ENCODE measurements around the gene PAM16. TPM values are rescaled to one million over a fixed set of nuclear protein-coding genes. Genes with fewer than 3 reads are reported as not detected.
"Not testable (repeated sequence)": the region's sequence is repeated elsewhere in the genome, so short reads cannot be mapped to it uniquely, and the experiment has no call there.

Gene PAM16
- polyA plus RNA-seq, 1 donor: 20.4 TPM

DNA sequence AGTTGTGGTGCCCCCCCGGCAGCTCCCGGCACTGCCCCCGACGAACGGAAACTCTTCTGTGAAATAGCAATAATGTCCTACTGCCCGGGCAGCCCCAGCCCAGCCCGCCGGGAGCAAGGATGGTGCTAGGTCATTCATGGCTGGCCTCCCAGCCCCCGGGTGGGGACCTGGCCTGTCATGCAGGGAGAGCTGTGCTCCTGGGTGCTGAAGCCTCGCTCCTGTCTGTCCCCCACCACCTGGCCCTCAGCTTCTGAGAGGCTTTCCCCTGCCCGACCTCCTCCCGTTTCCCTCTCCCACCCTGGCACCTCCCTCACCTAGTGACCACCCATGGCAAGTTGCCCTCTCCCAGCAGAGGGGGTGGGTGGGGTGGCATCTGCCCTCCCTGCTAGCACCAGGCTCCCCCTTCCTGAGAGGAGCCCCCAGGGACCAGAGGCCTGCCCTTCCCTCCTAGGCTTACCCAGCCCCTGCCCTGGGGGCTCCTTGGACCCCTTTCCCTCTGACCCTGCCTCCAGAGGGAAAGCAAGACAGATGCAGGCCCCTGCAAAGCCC lies 13.5 kb downstream of the PAM16 start:
- DNase-seq: no peak

DNA sequence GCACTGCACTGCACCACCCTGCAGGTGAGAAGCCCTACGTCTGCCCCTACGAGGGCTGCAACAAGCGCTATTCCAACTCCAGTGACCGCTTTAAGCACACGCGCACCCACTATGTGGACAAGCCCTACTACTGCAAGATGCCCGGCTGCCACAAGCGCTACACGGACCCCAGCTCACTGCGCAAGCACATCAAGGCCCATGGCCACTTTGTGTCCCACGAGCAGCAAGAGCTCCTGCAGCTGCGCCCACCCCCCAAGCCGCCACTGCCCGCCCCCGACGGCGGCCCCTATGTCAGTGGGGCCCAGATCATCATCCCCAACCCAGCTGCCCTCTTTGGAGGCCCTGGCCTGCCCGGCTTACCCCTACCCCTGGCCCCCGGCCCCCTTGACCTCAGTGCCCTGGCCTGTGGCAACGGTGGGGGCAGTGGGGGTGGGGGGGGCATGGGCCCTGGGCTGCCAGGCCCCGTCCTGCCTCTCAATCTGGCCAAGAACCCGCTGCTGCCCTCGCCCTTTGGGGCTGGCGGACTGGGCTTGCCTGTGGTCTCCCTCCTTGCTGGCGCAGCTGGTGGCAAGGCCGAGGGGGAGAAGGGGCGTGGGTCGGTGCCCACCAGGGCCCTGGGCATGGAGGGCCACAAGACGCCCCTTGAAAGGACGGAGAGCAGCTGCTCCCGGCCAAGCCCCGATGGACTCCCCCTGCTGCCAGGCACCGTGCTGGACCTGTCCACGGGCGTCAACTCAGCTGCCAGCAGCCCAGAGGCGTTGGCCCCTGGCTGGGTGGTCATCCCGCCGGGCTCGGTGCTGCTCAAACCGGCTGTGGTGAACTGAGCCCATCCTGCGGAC lies 14.2 kb downstream of the PAM16 start:
- no peak for DNase-seq

DNA sequence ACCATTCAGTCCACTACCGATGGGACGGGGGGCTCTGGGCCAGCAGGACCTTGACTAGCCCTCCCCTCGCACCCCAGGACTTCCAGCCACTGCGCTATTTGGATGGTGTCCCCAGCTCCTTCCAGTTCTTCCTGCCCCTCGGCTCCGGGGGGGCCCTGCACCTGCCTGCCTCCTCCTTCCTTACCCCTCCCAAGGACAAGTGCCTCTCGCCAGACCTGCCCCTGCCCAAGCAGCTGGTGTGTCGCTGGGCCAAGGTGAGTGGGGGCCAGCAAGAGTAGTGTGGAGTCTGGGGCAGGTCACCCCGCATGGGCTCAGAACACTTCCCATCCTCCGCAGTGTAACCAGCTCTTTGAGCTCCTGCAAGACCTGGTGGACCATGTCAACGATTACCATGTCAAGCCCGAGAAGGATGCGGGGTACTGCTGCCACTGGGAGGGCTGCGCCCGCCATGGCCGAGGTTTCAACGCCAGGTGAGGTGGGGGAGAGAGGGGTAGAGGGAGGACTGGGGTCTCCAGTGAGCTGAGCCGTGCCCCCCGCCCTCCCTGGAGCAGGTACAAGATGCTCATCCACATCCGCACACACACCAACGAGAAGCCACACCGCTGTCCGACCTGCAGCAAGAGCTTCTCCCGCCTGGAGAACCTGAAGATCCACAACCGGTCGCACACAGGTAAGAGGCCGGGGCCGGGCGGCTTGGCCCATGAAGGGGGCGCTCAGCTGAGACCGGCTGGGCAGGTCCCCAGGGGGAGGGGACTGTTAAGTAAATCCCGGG lies 16.2 kb downstream of the PAM16 start:
- no peak for DNase-seq

DNA sequence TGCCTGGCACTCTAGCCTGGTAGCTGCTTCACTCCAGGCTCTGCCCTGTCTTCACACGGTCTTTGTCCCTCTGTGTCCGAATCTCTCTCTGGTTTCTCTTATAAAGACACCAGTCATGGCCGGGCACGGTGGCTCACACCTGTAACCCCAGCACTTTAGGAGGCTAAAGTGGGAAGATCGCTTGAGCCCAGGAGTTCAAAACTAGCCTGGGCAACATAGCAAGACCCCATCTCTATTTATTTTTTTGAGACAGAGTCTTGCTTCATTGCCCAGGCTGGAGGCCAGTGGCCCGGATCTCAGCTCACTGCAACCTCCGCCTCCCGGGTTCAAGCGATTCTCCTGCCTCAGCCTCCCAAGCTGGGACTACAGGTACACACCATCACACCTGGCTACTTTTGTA lies 17.4 kb downstream of the PAM16 start:
- not testable (repeated sequence) for DNase-seq

DNA sequence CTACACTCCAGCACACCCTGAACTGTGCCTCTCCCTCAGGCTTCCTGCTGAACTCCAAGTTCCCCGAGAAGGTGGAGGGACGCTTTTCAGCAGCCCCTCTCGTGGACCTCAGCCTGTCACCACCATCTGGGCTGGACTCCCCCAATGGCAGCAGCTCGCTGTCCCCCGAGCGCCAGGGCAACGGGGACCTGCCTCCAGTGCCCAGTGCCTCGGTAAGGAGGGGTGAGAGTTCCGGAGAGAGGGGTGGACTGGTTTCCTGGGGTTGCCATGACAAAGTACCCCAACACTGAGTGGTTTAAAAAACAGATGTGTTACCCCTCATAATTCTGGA lies 17.8 kb downstream of the PAM16 start:
- DNase-seq: no peak

DNA sequence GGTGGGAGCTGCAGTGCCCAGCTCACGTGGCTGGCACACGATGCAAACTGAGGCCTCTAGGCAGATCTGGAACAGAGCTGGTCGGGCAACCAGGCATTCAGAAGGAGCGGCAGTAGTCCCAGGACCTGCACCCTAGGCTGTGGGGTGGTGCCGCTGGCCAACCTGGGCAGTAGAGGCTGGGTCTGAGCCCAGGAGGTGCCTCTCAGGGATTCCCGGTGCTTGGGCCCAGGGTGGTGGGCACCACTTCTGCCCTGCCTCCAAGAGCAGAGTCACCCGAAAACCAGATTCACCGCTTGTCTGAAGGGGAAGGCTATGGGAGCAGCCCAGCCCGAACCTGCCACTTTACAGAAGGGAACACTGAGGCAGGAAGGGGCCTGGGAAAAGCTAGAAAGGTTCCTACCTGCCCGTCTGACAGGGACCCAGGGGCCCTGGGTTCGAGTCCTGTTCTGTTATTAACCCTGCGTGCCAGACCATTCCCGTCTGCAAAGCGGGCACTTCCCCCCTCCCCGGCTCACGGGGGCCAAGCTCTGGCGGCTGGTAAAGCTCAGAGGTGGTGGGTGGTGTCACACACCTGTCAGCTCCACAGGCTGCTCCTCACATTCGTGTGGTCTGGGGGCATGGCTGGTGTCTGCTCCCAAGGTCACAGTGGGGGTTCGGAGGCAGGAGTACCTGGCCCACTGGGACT lies 18.4 kb downstream of the PAM16 start:
- DNase-seq: no peak

DNA sequence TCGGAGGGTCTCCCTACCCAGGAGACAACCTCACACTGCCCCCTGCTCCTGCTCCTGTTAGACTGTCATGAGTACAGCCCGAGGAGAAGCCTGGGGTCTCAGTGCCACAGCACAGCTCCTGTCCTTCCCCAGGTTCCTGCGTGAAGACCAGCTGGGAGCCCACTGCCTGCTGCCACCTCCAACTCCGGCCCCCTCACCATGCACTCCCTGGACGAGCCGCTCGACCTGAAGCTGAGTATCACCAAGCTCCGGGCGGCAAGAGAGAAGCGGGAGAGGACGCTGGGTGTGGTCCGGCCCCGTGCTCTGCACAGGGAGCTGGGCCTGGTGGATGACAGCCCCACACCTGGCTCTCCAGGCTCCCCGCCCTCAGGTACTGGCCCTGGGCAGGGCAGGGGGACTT lies 19.0 kb downstream of the PAM16 start:
- DNase-seq: no peak

DNA sequence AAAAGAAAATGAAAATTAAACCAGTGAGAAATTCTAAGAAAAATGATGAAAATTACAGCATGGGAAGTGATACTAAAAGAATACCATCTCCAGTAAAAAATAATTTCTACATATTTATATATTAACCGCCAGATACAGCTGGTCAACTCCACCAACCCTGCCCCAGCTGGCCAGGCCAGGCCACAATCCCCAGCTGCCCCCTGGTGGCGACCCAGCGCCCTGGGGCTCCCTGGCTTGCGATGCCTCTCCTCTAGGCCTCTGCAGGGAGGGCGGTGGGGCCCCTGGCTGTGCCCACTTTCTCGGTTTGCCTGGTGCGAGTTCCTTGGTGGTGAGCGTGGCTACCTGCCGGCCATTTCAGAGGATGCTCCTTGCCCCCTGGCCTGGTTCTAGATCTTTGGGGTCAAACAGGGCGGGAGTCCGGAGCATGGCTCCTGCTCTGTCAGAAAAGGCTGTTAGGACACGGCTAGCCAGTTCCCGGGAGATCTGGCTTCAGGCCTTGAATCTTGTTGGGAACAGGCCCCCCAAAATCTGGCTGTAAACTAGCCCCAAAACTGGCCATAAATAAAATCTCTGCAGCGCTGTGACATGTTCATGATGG lies 20.7 kb downstream of the PAM16 start:
- no peak for DNase-seq

DNA sequence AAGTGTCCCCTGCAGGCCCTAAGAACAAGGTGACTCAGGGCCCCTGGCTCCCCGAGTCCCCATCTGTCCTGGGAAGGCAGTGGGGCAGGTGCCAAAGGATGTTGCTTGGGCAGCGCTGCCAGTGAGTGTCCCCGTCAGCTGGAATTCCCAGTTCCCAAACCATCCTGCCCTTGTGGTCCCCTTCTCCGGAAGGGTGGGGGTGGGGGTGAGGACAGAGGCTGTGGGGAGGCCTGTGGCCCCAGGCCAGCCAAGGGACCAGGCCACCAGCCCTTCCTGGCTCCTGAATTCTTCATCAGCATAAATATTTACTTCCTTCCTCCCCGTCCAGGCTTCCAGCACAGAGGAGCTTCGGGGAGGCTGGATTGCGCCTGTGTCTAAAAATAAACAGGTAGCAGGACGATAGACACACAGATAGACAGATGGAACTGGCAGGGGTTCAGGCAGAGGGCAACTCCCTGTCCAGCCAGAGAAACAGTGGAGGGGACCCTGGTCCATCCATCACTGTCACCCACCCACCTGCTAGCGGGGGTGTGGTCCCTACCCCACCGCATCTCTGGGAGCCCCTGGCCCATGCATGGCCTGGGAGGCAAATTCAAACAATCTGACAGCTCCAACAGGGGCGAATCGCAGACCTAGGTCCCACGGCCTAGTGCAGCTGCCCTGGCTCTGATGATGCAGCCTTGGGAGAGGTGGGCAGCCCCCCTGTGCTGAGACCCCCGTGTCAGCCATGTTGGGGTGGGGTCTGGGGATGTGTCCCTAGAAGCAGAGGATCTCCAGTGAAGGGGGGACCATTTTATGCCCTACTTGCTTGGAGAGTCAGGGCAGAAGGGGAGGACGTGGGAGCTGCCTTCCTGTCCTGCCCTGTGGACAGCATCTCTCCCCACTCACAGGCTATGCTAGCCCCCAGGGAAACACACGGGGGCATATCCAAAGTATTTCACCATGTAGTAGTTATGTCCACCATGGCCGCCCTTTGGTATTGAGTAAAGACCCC lies 22.0 kb downstream of the PAM16 start:
- no peak for DNase-seq

DNA sequence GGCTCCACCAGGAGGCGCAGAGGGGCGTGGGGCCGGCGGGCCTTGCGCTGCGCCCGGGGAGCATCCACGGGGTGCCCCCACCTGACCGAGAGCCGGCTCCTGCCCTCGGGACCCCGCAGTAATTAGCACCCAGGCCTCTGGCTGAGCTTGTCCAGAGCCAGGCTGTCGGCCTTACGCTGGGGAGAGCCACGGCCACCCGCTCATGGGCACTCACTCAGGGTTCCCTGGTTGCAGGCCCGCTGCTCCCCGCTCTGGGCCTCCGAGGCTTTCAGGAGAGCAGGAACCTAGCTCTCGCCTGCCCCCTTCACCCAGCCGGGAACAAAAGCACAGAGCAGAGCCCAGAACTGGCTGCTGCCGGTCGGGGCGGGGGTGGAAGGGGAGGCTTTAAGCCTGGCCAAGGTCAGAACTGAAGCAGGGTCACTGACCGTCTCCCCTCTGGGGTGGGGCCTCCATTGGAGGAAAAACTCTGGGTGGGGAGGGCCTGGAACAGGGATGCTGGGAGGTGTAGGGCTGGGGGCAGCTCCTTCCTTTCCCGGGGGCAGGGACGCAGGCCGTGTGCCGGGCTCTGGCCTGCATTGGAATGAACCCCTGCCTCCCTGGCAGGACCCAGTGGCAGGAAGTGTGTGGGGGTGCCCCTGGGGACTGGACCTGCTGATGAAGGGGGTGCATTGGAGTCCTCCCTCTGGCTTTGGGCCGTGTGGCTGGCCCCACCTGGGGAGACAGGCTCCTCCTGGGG lies 22.9 kb downstream of the PAM16 start:
- peak; percentile 83 for DNase-seq

DNA sequence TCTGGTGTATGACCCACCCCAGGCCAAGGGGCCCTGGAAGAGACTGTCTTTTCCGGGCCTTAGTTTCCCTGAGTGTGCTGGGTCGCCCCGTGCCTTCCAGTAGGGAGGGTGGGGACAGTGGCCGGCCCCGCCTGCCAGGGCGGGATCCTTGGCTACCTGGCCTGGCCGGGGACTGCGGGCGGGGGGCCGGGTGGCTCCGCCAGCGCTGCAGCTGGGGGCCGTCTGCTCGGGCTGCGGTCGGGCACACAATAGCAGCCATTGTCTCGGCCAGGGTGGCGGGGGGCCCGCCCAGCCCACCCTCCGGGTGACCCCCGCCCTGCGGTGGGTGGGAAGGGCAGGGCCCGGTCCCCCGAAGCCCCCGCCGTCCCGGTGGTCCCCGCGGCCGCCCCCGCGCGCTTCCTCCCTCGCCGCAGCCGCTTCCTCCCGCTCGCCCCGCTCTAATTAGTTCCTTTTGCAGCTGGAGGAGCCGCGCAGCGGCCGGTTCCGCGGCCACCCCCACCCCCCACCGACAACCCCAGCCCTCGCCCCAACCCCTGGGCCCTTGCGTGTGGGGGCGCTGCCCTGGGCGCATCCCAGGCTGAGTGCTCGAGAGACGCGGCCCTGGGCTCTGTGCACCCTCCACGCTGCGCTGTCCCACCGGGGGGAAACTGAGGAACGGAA lies 23.6 kb downstream of the PAM16 start:
- DNase-seq: no peak

DNA sequence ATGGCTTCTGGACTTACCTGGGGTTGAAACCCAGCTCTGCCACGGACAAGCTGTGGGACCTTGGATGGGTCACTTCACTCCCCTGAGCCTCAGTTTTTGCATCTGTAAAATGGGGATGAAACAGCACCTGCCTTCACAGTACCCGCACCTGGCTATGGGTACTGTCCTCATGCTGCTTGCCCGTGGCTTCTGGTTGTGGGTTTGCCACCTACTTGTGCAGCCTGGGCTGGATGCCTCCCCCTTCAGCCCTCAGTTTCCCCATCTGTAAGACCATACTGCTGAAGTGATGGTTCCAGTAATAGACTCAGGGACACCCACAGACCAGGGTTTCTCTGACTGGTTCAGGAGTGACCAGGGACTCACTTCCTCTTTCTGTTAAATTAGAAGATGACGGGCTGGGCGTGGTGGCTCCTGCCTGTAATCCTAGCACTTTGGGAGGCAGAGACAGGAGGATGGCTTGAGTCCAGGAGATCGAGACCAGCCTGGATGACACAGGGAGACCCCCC lies 25.8 kb downstream of the PAM16 start:
- no peak for DNase-seq

DNA sequence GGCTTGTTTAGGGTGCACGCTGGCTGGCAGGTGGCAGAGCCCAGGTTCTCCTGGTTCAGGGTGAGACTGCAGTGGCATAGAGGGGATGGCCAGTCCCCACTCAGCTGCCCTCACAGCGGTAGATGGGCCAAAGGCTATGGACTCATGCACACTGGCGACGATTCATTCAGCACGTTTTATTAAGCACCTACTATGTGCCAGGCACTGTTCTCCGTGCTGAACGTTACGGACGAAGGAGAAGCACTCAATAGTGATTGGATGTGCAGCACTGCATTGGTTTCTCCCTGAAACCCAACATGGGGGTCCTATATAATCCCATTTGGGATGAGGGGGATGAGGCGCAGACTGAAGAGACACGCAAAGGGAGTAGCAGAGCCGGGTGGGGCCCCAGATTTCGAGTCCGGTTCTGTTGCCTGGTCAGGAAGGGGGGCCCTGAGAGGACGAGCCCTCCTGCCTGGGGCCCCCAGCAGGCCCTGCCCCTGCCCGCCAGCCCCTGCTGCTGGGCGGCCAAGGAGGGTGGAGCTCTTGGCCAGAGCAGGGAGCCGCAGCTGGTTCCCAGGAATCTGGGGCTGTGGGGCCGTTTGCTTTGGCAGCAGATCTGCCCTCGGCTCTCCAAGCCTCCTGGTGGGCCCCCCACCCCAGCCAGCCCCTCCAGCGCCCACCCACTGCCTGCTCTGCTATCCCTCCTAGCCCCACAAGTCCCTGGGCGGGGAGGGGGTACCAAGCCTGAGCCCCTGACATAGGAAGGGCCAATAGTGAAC lies 26.4 kb downstream of the PAM16 start:
- no peak for DNase-seq

DNA sequence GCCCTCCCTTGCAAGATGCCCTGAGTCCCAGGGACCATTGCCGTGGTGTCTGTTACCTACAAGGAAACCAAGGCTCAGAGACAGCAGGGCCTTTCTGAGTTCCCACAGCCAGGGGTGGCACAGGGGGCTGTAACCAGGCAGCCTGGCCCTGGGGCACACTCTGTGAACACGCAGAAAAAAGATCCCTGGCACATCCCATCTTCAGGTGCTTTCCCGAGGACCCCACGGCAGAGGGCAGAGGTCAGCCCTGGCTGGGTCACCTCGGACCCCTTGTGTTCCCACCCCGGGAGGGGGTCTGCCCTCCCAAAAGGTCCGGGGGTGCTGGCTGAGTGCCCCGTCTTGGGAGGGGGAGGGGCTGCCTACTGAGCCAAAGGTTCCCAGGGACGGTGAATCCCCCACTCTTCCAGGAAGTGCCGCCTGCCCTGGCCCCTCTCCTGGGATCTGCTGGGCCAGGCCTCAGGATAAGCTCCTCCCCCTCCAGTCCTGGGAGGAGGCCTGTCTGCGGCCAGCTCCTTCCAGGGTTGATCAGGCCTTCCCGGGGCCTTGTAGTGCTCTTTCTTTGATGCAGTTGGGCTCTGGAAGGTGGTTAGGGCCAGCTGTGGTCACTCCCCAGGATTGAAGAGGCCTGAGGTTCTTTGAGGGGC lies 27.2 kb downstream of the PAM16 start:
- DNase-seq: no peak

DNA sequence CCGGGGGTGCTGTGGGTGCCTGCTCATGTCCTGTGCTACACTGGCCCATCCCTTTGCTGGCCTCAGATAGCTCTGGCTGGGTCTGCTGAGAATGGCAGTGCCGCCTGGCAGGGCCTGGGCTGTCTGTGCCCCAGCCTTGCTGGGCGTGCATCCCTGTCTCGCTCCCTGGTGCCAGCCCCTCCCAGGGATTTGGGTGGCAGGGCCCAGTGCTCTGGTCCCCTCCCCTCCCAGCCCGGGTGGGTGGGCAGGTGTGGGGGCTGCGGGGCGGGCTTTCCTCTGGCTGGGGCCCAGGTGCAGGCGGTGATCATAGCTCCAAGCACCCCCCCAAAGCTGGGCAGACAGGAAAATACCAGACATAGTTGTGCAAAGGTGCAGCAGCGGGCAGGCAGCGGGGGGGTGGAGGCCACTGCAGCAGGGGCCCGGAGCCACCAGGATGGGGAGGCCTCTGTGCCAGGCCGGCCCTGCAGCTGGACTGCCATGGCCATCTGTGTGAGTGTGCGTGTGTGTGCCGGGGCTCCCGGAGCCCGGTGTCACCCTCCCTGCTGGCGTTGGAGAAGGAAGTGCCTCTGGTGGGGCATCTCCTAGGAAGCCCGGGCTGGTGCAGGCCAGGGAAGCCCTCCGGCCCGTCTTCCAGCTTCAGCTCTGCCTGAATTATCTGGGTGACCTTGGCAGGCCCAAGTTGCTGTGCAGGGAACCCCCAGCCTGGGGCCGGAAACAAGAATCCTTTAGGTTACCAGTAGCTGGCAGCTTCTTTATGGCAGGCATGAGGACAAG lies 27.9 kb downstream of the PAM16 start:
- no peak for DNase-seq

DNA sequence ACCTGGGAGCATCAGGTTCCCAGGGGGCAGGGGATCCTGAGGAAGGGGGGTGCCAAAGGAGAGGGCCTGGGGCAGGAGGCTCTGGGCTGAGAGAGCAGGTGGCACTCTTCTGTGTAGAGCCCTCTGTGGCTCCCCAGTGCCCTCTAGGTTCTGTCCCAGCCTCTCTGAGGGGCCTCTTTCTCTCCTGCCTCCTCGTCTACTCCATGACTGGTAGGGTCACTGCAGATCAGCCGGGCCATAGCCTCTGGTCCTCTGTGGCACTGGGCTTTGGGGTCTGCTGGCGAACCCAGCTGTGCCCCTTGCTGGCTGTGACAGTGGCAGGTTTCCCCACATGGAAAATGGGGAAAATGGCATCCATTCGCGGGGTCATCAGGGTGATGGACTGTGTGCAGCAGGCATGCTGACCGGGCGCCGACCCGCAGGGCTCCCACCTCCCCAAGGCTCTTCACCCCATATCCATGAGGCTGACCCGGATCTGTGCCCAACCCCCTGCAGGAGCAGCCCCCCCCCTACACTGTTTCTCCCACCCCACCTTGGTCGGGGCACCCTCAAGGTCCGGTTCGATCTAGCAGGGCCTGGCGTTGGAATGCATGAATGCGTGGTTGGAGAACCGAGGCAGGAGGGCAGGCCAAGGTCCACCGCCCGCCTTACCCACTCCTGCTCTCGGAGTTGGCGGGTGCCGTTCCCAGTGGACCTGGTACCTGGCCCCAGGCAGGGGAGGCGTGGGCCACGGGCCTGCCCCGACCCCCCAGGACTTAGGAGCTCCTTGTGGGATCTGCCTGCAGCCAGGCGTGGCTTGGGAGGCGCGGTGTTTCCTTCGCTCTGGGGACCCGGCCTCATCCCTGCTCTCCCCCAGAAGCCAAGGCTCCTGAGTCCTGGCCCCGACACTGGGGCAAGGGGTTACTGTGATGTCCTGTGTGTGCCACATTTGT lies 28.7 kb downstream of the PAM16 start:
- DNase-seq: no peak

Measured in left kidney (tissue), 2 donors.